Natural killer cell (primary cell): ENCODE measurements around the gene FHDC1. TPM values are rescaled to one million over a fixed set of nuclear protein-coding genes. Genes with fewer than 3 reads are reported as not detected.

Experiments used
- ATAC-seq, 3 donors: fragments of 150-1000 bp in 2 of 3; fragments of 200-7000 bp in 1 of 3; cut with Tn5 transposase; 1 replicate in 1 of 3; 2 replicates in 2 of 3; pipeline ENCODE4 v1.10.0; 2021; ENCODE audit warnings: mild to moderate bottlenecking in 2 of 3, moderate library complexity in 2 of 3
- DNase-seq, 2 donors: peaks; one replicate each; pipeline versions ENCODE4 v3.0.0 to v3.0.0-alpha.2; 2013 to 2021; ENCODE audit warnings: mixed read lengths in 1 of 2
- H3K27ac ChIP-seq: one replicate; pipeline ENCODE4 v1.5.1; 2013; ENCODE audit warnings: mild to moderate bottlenecking, low read length
- H3K27me3 ChIP-seq: one replicate; pipeline ENCODE4 v1.6.1; 2013; ENCODE audit warnings: low read length; ENCODE audit not compliant: control insufficient read depth, insufficient read depth
- H3K36me3 ChIP-seq: one replicate; pipeline ENCODE4 v1.6.1; 2013; ENCODE audit warnings: low read length; ENCODE audit not compliant: control insufficient read depth, insufficient read depth
- H3K4me1 ChIP-seq: one replicate; pipeline ENCODE4 v1.6.1; 2013; ENCODE audit warnings: low read length; ENCODE audit not compliant: control insufficient read depth, insufficient read depth
- H3K4me3 ChIP-seq: one replicate; pipeline ENCODE4 v1.5.1; 2013; ENCODE audit warnings: low read length
- H3K9me3 ChIP-seq: one replicate; pipeline ENCODE4 v1.6.1; 2013; ENCODE audit warnings: low read length; ENCODE audit not compliant: control insufficient read depth, insufficient read depth
- H3K27ac Mint-ChIP-seq, 2 donors: one replicate each; pipeline ENCODE4 v1.8.0; 2022; ENCODE audit warnings: mild to moderate bottlenecking in 2 of 2, mixed read lengths in 2 of 2, moderate library complexity in 1 of 2
- H3K27me3 Mint-ChIP-seq, 2 donors: one replicate each; pipeline ENCODE4 v1.8.0; 2022; ENCODE audit warnings: low read depth in 2 of 2, mixed read lengths in 2 of 2
- H3K36me3 Mint-ChIP-seq: one replicate; pipeline ENCODE4 v1.8.0; 2022; ENCODE audit warnings: mixed read lengths
- H3K4me1 Mint-ChIP-seq, 2 donors: one replicate each; pipeline ENCODE4 v1.8.0; 2022; ENCODE audit warnings: mixed read lengths in 2 of 2
- H3K4me3 Mint-ChIP-seq: one replicate; pipeline ENCODE4 v1.8.0; 2022; ENCODE audit warnings: mild to moderate bottlenecking, moderate library complexity, mixed read lengths
- H3K9me3 Mint-ChIP-seq, 2 donors: one replicate each; pipeline ENCODE4 v1.8.0; 2022; ENCODE audit warnings: mixed read lengths in 2 of 2
- CTCF ChIP-seq: fragments of 200-600 bp; IDR thresholded peaks from one replicate; pipeline ENCODE4 v1.8.0; 2022; ENCODE audit warnings: antibody characterized with exemption
- WGBS: methylation state at CpG from one replicate; pipeline ENCODE4 v1.1.7; 2013; ENCODE audit warnings: missing lambda C conversion rate; ENCODE audit not compliant: insufficient coverage; 5-methylcytosine and 5-hydroxymethylcytosine counted together
- intact Hi-C: fragments of 100-400 bp; cut with micrococcal nuclease; formaldehyde crosslinking; loops from one replicate; pipeline ENCODE4 v1.14.2; 2022
- total RNA-seq, 4 donors: library from RNA; stranded (reverse); fragments of 120-200 nt in 1 of 4; gene quantifications; one replicate each; pipeline versions ENCODE4 v1.2.3 to v1.2.4, GENCODE V29; 2013 to 2022

The FHDC1 gene
- total RNA-seq, 3 donors from 2014 or later (not counting 1 experiment from before 2014, with no cell fraction given) = 0.10 to 0.23 (median 0.16) TPM

GRCh38 chr4:153027866-153028265, 91.7 kb downstream of the FHDC1 start:
- Mint-ChIP-seq H3K27ac (no peak overlapping the region), H3K4me3 (no peak overlapping the region), H3K4me1 (no peaks in the 10 kb centered on the region), H3K27me3 (peaks cover 0 to 12% of the 10 kb centered on the region in 2 donors), H3K36me3 (peaks cover 13% of the 10 kb centered on the region), H3K9me3 (peaks cover 7 to 13% of the 10 kb centered on the region in 2 donors)
- WGBS = 77% methylated on average over 3 of the region's 3 CpGs
- intact Hi-C loops = no loop called here
- Histone ChIP-seq H3K4me1 (no peaks in the 10 kb centered on the region), H3K27ac (no peak overlapping the region), H3K27me3 (no peaks in the 10 kb centered on the region), H3K9me3 (peaks cover 28% of the 10 kb centered on the region), H3K4me3 (no peak overlapping the region), H3K36me3 (no peaks in the 10 kb centered on the region)
- TF ChIP-seq CTCF = no peak
- DNase-seq (no peak), ATAC-seq (no peak)

GRCh38 chr4:153028535-153028934, 92.4 kb downstream of the FHDC1 start:
- H3K27me3 Mint-ChIP-seq = peaks cover 0 to 12% of the 10 kb centered on the region in 2 donors
- H3K27me3 ChIP-seq = no peaks in the 10 kb centered on the region
- H3K4me1 Mint-ChIP-seq = no peaks in the 10 kb centered on the region

More at GRCh38 chr4:153028535-153028934, 92.4 kb downstream of the FHDC1 start:
- no peaks in the 10 kb centered on the region for H3K4me1 ChIP-seq
- no peaks in the 10 kb centered on the region for H3K36me3 ChIP-seq
- H3K4me3 ChIP-seq = no peak overlapping the region
- H3K27ac ChIP-seq = no peak overlapping the region
- no peak for TF ChIP-seq CTCF
- Mint-ChIP-seq H3K36me3 (peaks cover 13% of the 10 kb centered on the region), H3K4me3 (no peak overlapping the region), H3K9me3 (peaks cover 7 to 13% of the 10 kb centered on the region in 2 donors), H3K27ac (no peak overlapping the region)
- H3K9me3 ChIP-seq = peaks cover 28% of the 10 kb centered on the region
- no peak for DNase-seq
- intact Hi-C loops = no loop called here
- no peak for ATAC-seq
- WGBS = 57% methylated on average over 1 of the region's 1 CpG

Other genes starting within 250 kb of the FHDC1 start
- gene TIGD4, start 156.6 kb upstream of the FHDC1 start, total RNA-seq = not detected
- 10 to 100 TPM; 13.7 to 20.6 (median 14.6) TPM for gene ARFIP1, start 156.4 kb upstream of the FHDC1 start, total RNA-seq